ENCODE results near the gene KRTAP29-1. TPM values are rescaled to one million over a fixed set of nuclear protein-coding genes. Genes with fewer than 3 reads are reported as not detected.
"Not testable (repeated sequence)": the region's sequence is repeated elsewhere in the genome, so short reads cannot be mapped to it uniquely, and the experiment has no call there.

The KRTAP29-1 gene
- total RNA-seq, 2 experiments from 2014 or later, result not detected

GRCh38 chr17:41284043-41284442 lies 18.6 kb downstream of the KRTAP29-1 start:
- Mint-ChIP-seq H3K27ac (no peak overlapping the region), H3K27me3 (no peaks in the 10 kb centered on the region), H3K9me3 (no peaks in the 10 kb centered on the region), H3K36me3 (ENCODE audit: low read depth) (no peaks in the 10 kb centered on the region), H3K4me3 (no peak overlapping the region), H3K4me1 (ENCODE audit: low read depth) (peaks cover 10% of the 10 kb centered on the region)
- ChIA-PET CTCF (interaction anchor here (0.5 kb wide), 1 partner anchor 23 kb away, joined by 3 read pairs; no protein-coding TSS in a partner anchor), POLR2A (interaction anchor here (0.6 kb wide), 1 partner anchor 224 kb away, joined by 3 read pairs; no protein-coding TSS in a partner anchor)
- DNase-seq (no peak), ATAC-seq (no peak)
- TF ChIP-seq CTCF (IDR thresholded peaks at IDR 0.05), result no peak
- intact Hi-C loops (cut with micrococcal nuclease), result no loop called here

GRCh38 chr17:41278176-41278955 lies 24.3 kb downstream of the KRTAP29-1 start:
- POLR2A ChIA-PET, result no interaction called here
- intact Hi-C loops (cut with micrococcal nuclease), result no loop called here
- H3K9me3 Mint-ChIP-seq, result no peaks in the 10 kb centered on the region
- no peaks in the 10 kb centered on the region for H3K4me1 Mint-ChIP-seq (ENCODE audit: low read depth)
- ATAC-seq (no peak), DNase-seq (no peak)
- CTCF ChIA-PET, result no interaction called here
- TF ChIP-seq CTCF (IDR thresholded peaks at IDR 0.05), result no peak
- H3K36me3 Mint-ChIP-seq (ENCODE audit: low read depth), result no peaks in the 10 kb centered on the region
- peaks cover 6% of the 10 kb centered on the region for H3K27me3 Mint-ChIP-seq
- no peak overlapping the region for H3K4me3 Mint-ChIP-seq
- no peak overlapping the region for H3K27ac Mint-ChIP-seq

GRCh38 chr17:41275648-41276190 lies 26.9 kb downstream of the KRTAP29-1 start, which contains the start of gene KRTAP9-7:
Gene KRTAP9-7 (plus strand): TSS chr17:41275698. CDS start chr17:41275698, 0 bp downstream.
- H3K27me3 Mint-ChIP-seq, CTCF ChIA-PET: not testable (repeated sequence)

GRCh38 chr17:41271858-41272257 lies 30.8 kb downstream of the KRTAP29-1 start:
- no peaks in the 10 kb centered on the region for H3K9me3 Mint-ChIP-seq
- POLR2A ChIA-PET, result no interaction called here
- no peaks in the 10 kb centered on the region for H3K36me3 Mint-ChIP-seq (ENCODE audit: low read depth)
- intact Hi-C loops (cut with micrococcal nuclease), result no loop called here
- H3K4me3 Mint-ChIP-seq, result no peak overlapping the region
- H3K27ac Mint-ChIP-seq, result no peak overlapping the region
- no peak for TF ChIP-seq CTCF (IDR thresholded peaks at IDR 0.05)
- peaks cover 6% of the 10 kb centered on the region for H3K27me3 Mint-ChIP-seq
- H3K4me1 Mint-ChIP-seq (ENCODE audit: low read depth), result no peaks in the 10 kb centered on the region
- CTCF ChIA-PET, result no interaction called here
- DNase-seq (no peak), ATAC-seq (no peak)

More at GRCh38 chr17:41275648-41276190, 26.9 kb downstream of the KRTAP29-1 start, which contains the start of gene KRTAP9-7:
- DNase-seq; ATAC-seq; H3K4me1 Mint-ChIP-seq (ENCODE audit: low read depth); H3K9me3 Mint-ChIP-seq; POLR2A ChIA-PET; intact Hi-C loops (cut with micrococcal nuclease); H3K4me3 Mint-ChIP-seq; H3K27ac Mint-ChIP-seq; H3K36me3 Mint-ChIP-seq (ENCODE audit: low read depth): not testable (repeated sequence)

- DNase-seq; H3K4me1 Mint-ChIP-seq (ENCODE audit: low read depth); H3K36me3 Mint-ChIP-seq (ENCODE audit: low read depth); ATAC-seq; CTCF ChIA-PET; H3K9me3 Mint-ChIP-seq; H3K27ac Mint-ChIP-seq; H3K27me3 Mint-ChIP-seq; intact Hi-C loops (cut with micrococcal nuclease); H3K4me3 Mint-ChIP-seq; POLR2A ChIA-PET: not testable (repeated sequence)
Measured at GRCh38 chr17:41271323-41271722, 31.3 kb downstream of the KRTAP29-1 start.

- Mint-ChIP-seq H3K27ac (no peak overlapping the region), H3K9me3 (no peaks in the 10 kb centered on the region), H3K4me1 (ENCODE audit: low read depth) (peaks cover 2% of the 10 kb centered on the region), H3K36me3 (ENCODE audit: low read depth) (no peaks in the 10 kb centered on the region), H3K4me3 (no peak overlapping the region), H3K27me3 (no peaks in the 10 kb centered on the region)
- ATAC-seq (no peak), DNase-seq (no peak)
- ChIA-PET CTCF (no interaction called here), POLR2A (no interaction called here)
- TF ChIP-seq CTCF (IDR thresholded peaks at IDR 0.05), result no peak
- intact Hi-C loops (cut with micrococcal nuclease), result no loop called here
Measured at GRCh38 chr17:41267711-41268110, 34.9 kb downstream of the KRTAP29-1 start.
